Muscle of arm (tissue), 12 donors: ENCODE data around the gene GBX1. TPM values are rescaled to one million over a fixed set of nuclear protein-coding genes. Genes with fewer than 3 reads are reported as not detected.

Experiments used
- DNase-seq: peaks from one replicate; pipeline ENCODE4 v3.0.0-alpha.2; 2013
- polyA plus RNA-seq, 12 donors: library from polyadenylated mRNA; unstranded; fragments of 120-200 nt; gene quantifications; one replicate each; pipeline ENCODE4 v1.2.1, GENCODE V29; 2013; ENCODE audit not compliant: insufficient read length in 12 of 12

The GBX1 gene
- polyA plus RNA-seq, 12 donors, result 0.30 to 4.1 (median 1.5) TPM; not detected in 2

GRCh38 chr7:151128144-151128543, 39.4 kb downstream of the GBX1 start:
- DNase-seq, result no peak

- DNase-seq, result no peak
Measured at GRCh38 chr7:151126491-151127137, 40.9 kb downstream of the GBX1 start.

- no peak for DNase-seq
Measured at GRCh38 chr7:151125846-151126481, 41.5 kb downstream of the GBX1 start.

- DNase-seq, result no peak
Measured at GRCh38 chr7:151125470-151125845, 42.0 kb downstream of the GBX1 start.

- DNase-seq, result no peak
Measured at GRCh38 chr7:151124899-151125399, 42.5 kb downstream of the GBX1 start.

GRCh38 chr7:151124481-151124880, 43.0 kb downstream of the GBX1 start:
- DNase-seq, result no peak

- peak; percentile 83 for DNase-seq
Measured at GRCh38 chr7:151123822-151124464, 43.6 kb downstream of the GBX1 start.

- no peak for DNase-seq
Measured at GRCh38 chr7:151123158-151123821, 44.2 kb downstream of the GBX1 start.

GRCh38 chr7:151122796-151123157, 44.7 kb downstream of the GBX1 start:
- DNase-seq, result no peak

GRCh38 chr7:151122276-151122675, 45.2 kb downstream of the GBX1 start:
- no peak for DNase-seq

GRCh38 chr7:151121380-151122170, 45.9 kb downstream of the GBX1 start:
- no peak for DNase-seq

- no peak for DNase-seq
Measured at GRCh38 chr7:151120896-151121295, 46.6 kb downstream of the GBX1 start.

- no peak for DNase-seq
Measured at GRCh38 chr7:151119902-151120301, 47.6 kb downstream of the GBX1 start.

- no peak for DNase-seq
Measured at GRCh38 chr7:151119055-151119415, 48.5 kb downstream of the GBX1 start.

GRCh38 chr7:151118108-151119054, 49.1 kb downstream of the GBX1 start:
- no peak for DNase-seq

- DNase-seq, result no peak
Measured at GRCh38 chr7:151117565-151117964, 49.9 kb downstream of the GBX1 start.

GRCh38 chr7:151116603-151117440, 50.7 kb downstream of the GBX1 start:
- DNase-seq, result no peak

GRCh38 chr7:151115836-151116418, 51.6 kb downstream of the GBX1 start:
- DNase-seq, result no peak

GRCh38 chr7:151115121-151115835, 52.2 kb downstream of the GBX1 start:
- DNase-seq, result no peak
